ENCODE measurements around the gene FHOD3.

The FHOD3 gene

DNA sequence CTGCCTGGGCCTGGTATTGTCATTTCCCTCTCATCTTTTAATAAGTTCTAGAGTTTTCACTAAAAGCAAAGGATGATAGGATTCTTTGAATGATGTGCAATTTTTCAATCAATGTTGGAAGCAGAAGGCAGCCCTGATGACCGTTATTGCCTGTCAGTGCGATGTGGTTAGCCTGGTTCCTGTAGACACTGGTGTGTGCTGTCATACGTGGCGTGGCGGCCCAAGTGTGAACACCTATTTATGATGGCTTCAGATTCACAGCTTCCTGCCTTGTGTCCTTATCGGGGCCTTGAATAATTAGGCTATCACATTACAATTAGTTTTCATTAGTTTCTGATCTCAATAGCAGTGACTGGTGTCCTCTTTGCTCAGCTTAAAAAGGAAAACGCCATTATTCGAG is 312.7 kb downstream of the FHOD3 start:
- no peak overlapping the region for H3K27ac ChIP-seq (replicated peaks)
- H3K27me3 ChIP-seq (ENCODE audit: insufficient read depth, poor library complexity, severe bottlenecking): peaks cover 2% of the 10 kb centered on the region
- H3K4me3 ChIP-seq (replicated peaks; ENCODE audit: insufficient read depth, low read length): no peak overlapping the region
- TF ChIP-seq CTCF (IDR thresholded peaks at IDR 0.05; ENCODE audit: insufficient read depth, low read length) (no peak), SPI1 (IDR thresholded peaks at IDR 0.05; ENCODE audit: borderline replicate concordance, low read depth) (no peak), REST (IDR thresholded peaks at IDR 0.05; ENCODE audit: insufficient replicate concordance, low read depth) (no peak), POLR2AphosphoS5 (IDR thresholded peaks at IDR 0.05; ENCODE audit: low read depth) (no peak)
- no peak for DNase-seq (ENCODE audit: low read depth in 1 of 2, low spot score in 1 of 2)

DNA sequence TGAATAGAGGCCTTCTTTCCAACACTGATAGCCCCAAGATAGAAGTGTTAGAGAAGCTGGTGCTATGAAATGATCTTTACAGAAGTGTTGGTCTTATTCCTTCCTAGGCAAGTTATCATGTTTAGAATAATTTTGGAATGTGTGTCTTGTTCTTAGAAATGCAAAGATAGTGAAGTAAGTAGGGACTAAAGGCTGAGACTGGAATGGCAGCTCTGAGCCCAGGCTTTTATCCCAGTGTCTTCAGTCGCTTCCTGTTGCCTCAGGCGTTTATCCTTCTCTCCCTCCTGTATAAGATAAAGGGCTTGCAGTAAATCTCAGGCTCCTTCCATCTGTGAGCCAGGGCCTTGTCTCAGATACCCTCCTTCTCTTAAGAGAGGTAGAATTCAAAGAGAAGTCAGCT is 313.1 kb downstream of the FHOD3 start:
- Histone ChIP-seq H3K27me3 (ENCODE audit: insufficient read depth, poor library complexity, severe bottlenecking) (peaks cover 2% of the 10 kb centered on the region), H3K27ac (replicated peaks) (no peak overlapping the region), H3K4me3 (replicated peaks; ENCODE audit: insufficient read depth, low read length) (no peak overlapping the region)
- no peak for DNase-seq (ENCODE audit: low read depth in 1 of 2, low spot score in 1 of 2)
- TF ChIP-seq GABPA (IDR thresholded peaks at IDR 0.05; ENCODE audit: low read depth) (no peak), SPI1 (IDR thresholded peaks at IDR 0.05; ENCODE audit: borderline replicate concordance, low read depth) (no peak), CTCF (IDR thresholded peaks at IDR 0.05; ENCODE audit: insufficient read depth, low read length) (no peak), REST (IDR thresholded peaks at IDR 0.05; ENCODE audit: insufficient replicate concordance, low read depth) (no peak), POLR2AphosphoS5 (IDR thresholded peaks at IDR 0.05; ENCODE audit: low read depth) (no peak)

- H3K27ac ChIP-seq (replicated peaks): no peak overlapping the region
- no peak for DNase-seq (ENCODE audit: low read depth in 1 of 2, low spot score in 1 of 2)
- no peak for TF ChIP-seq SPI1 (IDR thresholded peaks at IDR 0.05; ENCODE audit: borderline replicate concordance, low read depth)
Observed at GRCh38 chr18:36613069-36613468, 315.6 kb downstream of the FHOD3 start.

GRCh38 chr18:36613810-36614209 is 316.3 kb downstream of the FHOD3 start:
- no peak for DNase-seq (ENCODE audit: low read depth in 1 of 2, low spot score in 1 of 2)
- Histone ChIP-seq H3K27me3 (ENCODE audit: insufficient read depth, poor library complexity, severe bottlenecking) (peaks cover 2% of the 10 kb centered on the region), H3K27ac (replicated peaks) (no peak overlapping the region), H3K4me3 (replicated peaks; ENCODE audit: insufficient read depth, low read length) (no peak overlapping the region)
- TF ChIP-seq SPI1 (IDR thresholded peaks at IDR 0.05; ENCODE audit: borderline replicate concordance, low read depth) (no peak), GABPA (IDR thresholded peaks at IDR 0.05; ENCODE audit: low read depth) (no peak), POLR2AphosphoS5 (IDR thresholded peaks at IDR 0.05; ENCODE audit: low read depth) (no peak), CTCF (IDR thresholded peaks at IDR 0.05; ENCODE audit: insufficient read depth, low read length) (no peak), REST (IDR thresholded peaks at IDR 0.05; ENCODE audit: insufficient replicate concordance, low read depth) (no peak)

More at GRCh38 chr18:36613069-36613468, 315.6 kb downstream of the FHOD3 start:
- Histone ChIP-seq H3K27me3 (ENCODE audit: insufficient read depth, poor library complexity, severe bottlenecking) (peaks cover 2% of the 10 kb centered on the region), H3K4me3 (replicated peaks; ENCODE audit: insufficient read depth, low read length) (no peak overlapping the region)
